Stimulated activated CD4-positive, alpha-beta T cell treated with anti-CD3 and anti-CD28 coated beads, TNF-alpha, amount 100 ng/mL, for 1 hour (primary cell): Measurements from ENCODE around the gene C22orf42.
"Not testable (repeated sequence)": the region's sequence is repeated elsewhere in the genome, so short reads cannot be mapped to it uniquely, and the experiment has no call there.

Experiments used
- DNase-seq, 3 donors: peaks; one replicate each; pipeline ENCODE4 v3.0.0-alpha.2; 2020; ENCODE audit warnings: low read depth in 3 of 3, low spot score in 1 of 3

The C22orf42 gene

DNA sequence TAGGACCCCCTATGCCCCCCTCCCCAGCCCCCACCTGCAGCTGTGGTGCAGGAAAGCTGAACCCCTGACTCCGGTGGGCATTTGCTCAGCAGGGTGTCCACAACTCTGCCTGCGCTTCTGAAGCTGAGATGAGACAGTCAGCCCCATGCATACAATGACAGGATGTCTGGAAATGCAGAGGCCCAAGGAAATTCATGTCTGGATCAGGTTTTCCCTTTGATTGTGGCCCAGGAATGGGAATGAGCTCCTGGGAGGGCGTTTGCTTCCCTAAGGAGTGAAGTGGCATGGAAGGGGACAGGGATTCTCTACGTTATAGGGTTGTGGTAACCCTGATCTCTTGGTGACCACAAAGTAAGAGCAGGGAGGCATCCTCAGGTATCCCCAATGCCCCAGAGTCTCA, 22.2 kb downstream of the C22orf42 start:
- not testable (repeated sequence) for DNase-seq

DNA sequence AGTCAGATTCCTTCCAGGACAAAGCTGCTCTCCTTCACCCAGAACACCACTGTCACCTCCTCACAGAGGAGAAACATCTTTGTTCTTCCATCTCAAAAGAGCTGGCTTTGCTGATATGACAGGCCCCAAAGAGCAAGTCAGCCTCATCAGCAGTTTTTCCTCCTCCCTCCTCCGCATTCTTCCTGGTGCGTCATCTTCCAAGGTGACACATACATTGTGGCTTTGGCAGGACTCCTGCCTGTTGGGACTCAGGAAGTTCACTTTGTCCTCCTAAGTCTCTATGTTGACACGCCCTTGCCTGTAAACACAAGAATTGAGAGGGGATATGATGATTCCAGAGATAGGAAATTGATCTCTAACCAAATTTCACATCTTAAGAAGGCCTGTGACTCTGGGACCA, 23.1 kb downstream of the C22orf42 start:
- DNase-seq, result not testable (repeated sequence)

DNA sequence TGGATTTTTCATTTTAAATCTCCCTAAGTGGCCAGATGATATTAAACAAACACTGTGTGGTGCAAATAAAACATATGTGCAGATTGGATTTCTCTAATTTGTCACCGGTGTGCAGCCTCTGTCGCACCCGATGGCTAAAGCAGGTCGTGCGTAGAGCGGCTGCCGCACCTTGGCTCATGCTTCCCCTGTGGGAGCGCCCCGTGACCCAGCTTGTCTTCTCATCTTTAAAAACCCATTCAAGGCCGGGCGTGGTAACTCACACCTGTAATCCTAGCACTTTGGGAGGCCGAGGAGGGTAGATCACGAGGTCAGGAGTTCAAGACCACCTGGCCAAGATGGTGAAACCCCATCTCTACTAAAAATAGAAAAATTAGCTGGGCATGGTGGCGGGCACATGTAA, 24.3 kb downstream of the C22orf42 start:
- not testable (repeated sequence) for DNase-seq

DNA sequence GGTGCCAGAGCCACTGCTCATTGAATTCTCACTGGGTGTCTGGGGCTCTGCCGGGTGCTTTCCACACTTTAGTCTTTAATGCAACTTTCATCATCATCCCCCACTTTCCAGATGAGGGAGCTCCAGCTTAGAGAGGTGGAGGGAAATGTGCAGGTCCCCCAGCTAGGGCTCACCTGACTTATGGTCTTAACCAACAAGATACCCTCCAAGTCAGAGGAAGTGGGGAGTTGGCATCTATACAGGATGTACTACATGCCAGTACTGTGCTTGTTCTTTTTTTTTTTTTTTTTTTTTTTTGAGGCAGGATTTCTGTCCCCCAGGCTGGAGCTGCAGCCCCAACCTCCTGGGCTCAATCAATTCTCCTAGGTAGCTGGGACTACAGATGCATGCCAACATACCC, 26.3 kb downstream of the C22orf42 start:
- no peak for DNase-seq

DNA sequence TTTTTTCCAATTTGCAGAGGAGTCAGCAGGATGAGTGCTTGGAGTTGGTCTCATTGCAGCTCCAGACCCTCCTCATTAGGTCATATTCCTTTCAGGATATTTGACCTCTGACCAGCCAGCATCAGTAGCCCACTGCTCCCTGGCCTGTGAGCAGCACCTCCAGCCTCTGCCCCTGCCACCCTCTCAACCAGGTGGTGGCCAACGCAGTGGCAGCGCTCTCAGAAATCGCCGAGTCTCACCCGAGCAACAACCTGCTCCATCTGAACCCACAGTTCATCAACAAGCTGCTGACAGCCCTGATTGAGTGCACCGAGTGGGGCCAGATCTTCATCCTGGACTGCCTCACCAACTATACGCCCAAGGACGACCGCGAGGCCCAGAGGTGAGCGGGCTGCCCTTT, 27.0 kb downstream of the C22orf42 start:
- DNase-seq, result no peak

DNA sequence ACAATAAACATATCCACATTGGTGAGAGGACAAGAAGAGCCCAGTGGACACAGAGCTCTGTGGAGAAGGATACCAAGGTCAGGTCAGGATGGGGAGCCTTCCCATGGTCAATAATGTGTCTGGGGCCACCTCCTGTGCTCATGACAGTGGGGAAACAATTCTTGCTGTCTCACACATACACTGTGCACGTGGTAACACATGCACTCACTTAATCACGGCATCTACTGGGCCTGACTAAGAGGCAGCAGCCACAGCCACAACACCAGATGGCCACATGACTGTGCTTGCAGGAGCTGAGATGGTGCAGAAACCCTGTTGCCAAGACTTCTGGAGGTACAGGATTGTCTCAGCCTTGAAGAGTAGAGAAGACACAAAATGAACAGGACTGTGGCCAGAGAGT, 28.6 kb downstream of the C22orf42 start:
- no peak for DNase-seq

DNA sequence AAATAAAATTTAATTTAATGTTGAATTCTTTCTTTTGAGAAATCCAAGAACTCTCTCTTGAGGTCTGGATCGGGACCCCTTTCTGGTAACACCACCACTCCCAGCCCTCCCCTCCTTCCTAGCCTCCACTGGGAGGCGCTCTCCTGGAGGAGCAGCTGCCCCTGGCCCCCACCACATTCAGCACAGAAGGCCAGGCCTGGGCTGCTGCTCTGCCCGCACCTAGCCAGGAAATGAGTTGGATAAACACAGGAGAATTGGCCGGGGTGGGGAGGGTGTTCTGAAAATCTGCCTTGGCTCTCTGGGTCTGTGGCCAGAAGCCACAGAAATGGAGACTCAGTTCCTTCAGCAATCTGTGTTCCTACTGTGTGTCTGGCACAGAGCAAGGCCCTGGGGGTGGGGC, 31.2 kb downstream of the C22orf42 start:
- no peak for DNase-seq

DNA sequence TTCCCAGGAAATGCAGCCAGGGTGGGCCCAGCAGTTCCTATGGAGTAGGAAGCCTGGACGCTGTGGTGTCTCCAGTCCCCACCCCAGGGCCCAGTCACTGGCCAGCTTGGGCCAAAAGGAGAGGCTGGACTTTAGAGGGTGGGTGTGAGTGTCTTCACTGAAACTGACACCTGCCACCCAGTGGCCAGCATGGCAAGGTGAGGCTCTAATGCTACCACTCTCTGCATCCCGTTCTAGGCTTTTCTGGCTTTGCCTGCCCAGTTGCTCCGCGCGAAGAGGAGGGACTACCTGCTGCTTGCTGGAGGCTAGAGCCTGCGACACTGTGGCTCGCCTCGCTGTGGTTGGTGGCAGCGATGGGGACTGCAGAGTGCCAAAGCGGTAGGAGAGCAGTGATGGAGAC, 35.4 kb downstream of the C22orf42 start:
- no peak for DNase-seq

DNA sequence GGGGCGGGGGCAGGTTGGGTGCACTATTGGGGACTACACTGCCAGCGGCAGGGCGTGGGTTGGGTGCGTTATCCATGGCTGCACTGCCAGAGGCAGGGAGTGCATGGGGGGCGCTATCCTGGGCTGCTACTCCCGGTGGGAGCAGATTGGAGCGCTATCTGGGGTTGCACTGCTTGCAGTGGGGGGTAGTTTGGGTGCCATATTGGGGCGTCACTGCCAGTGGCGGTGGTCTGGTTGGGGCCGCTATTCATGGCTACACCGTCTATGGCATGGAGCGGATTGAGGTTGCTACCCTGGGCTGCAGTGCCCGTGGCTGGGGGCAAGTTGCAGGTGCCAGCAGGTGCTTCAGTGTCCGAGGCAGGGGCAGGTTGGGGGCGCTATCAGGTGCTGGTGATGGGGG, 36.2 kb downstream of the C22orf42 start:
- DNase-seq, result no peak

DNA sequence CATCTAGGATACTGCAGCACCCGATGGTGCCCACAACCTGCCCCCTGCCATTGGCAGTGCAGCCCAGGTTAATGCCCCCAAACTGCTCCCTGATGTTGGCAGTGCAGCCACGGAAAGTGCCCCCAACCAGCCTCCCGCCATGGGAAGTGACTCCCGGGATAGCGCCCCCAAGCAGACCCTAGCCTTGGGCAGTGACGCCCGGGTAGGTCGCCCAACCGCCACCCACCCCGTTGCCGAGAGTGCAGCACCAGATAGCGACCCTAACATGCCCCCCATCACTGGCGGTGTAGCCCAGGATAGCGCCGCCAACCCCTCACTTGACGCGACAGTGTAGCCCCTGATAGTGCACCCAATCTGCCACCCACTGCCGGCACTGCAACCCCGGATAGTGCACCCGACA, 38.5 kb downstream of the C22orf42 start:
- no peak for DNase-seq

DNA sequence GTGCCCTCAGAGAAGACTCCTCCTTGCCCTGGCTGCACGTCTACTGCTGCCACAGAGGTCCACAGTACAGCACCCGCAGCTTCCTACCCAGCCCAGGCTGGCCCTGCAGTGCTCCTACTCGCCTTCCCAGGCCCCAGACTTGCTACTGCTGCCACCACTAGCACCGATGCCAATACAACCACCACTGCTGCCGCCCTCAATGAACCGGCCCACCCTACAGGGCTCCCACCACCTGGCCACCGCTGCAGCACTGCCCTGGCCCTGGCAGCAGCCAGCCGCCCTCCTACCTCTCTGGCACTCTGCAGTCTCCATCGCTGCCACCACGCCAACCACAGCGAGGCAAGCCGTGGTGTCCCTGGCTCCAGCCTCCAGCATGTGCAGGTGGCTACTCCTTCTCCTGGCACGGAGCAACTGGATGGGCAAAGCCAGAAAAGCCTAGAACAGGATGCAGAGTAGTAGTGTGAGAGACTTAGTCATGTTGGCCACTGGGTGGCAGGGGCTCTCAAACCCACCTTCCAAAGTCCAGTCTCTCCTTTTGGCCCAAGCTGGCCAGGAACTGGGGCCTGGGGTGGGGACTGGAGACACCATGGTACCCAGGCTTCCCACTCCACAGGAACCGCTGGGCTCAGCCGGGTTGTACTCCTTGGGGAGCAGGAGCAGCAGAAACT, 39.4 kb downstream of the C22orf42 start:
- DNase-seq, result no peak

DNA sequence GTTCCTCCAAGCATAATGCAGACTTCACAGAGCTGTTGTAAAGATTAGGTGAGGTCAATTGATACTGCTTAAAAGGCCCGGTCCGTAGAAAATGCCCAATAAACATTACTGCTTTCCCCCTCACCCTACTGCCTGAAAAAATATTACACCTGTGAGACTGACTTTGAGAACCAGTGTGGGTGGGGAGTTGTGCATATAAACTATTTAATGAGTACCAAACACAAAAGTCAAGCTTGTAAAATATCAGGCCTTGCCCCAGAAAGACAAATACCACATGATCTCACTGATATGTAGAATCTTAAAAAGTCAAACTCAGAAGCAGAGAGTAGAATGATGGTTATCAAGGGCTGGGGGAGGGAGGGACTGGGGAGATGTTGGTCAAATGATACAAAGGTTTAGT, 46.7 kb downstream of the C22orf42 start:
- DNase-seq, result no peak

DNA sequence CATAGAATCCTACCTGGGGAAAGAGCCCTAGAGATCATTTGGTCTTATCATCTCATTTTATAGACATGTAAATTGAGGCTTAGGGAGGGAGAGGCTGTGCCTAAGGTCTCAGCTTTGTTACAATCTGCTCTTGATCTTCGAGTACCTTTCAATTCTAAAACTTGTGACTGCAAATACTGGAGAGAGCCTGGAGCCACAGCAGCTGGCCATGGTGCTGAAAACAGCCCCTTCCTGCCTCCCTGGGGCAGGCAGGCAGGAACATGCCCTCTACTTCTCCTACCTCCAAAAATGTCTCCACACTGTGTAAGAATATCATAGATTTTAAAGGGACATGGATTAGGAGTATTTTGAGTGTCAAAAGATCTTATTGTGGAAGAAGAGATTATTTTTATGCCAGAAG, 52.2 kb downstream of the C22orf42 start:
- DNase-seq, result no peak

DNA sequence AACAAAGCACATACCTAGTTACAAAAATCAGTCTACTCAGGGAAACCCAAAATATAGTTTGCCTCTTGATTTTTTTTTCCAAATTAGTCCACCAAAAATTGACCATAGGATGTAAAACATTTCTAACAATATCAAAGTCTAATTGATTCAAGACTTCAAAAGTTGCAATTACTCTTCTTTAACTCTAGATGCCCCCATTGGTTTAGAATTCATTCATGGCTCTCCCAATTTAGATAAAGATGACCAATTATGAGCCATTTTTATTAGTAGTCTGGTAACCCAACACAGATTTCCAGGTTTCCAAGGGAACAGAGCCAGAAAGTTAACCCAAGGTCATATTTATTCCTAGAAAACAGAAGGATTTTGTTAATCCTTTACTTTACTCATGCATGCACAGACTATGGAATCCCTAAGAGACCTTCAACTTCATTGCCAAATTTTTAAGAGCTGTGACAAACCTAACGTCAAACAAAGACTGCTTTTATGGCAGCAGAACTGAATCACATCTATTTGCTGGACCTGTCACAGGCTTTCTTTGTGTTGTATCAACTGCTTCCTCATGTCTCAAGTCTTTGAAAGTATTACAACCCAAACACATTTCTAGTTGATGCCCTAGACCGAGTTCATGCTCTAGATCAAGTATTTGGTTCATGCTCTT, 55.3 kb downstream of the C22orf42 start:
- DNase-seq, result no peak

DNA sequence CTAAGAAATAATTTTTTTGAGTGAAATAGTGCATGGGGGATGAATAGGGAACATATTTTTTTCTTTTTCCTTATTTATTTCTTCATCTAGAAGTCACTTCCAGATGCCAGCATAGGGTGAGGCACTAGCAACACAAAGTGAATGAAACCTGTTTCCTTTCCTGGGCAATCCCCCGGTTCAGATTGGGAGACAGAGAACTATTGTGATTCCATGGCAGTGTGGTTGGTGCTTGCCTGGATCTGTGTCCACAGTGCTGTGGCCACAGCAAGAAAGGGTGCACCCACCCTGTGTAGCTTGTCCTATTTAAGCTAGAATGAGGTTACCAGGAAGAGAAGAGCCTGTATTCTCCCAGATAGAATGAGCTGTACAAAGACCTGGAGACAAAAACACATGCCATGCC, 58.4 kb downstream of the C22orf42 start:
- no peak for DNase-seq
